Activated CD8-positive, alpha-beta T cell treated with anti-CD3 and anti-CD28 coated beads, Interleukin-2, amount 10 ng/mL, durations not matched to agents 7 days and 5 days (primary cell): ENCODE data around the gene LIPG. TPM values are rescaled to one million over a fixed set of nuclear protein-coding genes. Genes with fewer than 3 reads are reported as not detected.

Source experiments
- ATAC-seq: fragments of 150-1000 bp; cut with Tn5 transposase; one replicate; pipeline ENCODE4 v1.10.0; 2021; ENCODE audit warnings: moderate library complexity
- CTCF ChIA-PET: fragments of 350-600 bp; sonication (Branson Sonifier 250); formaldehyde crosslinking; loops from one replicate; lab custom pipeline; 2021; ENCODE audit warnings: antibody characterized with exemption; lab: Charles Lee
- POLR2A ChIA-PET: fragments of 350-600 bp; sonication (Branson Sonifier 250); formaldehyde crosslinking; loops from one replicate; lab custom pipeline; 2021; ENCODE audit warnings: antibody characterized with exemption; lab: Charles Lee
- DNase-seq: peaks from one replicate; pipeline ENCODE4 v3.0.0-alpha.2; 2020
- H3K27ac Mint-ChIP-seq: one replicate; pipeline ENCODE4 v1.8.0; 2021; ENCODE audit warnings: mild to moderate bottlenecking, mixed read lengths
- H3K27me3 Mint-ChIP-seq: one replicate; pipeline ENCODE4 v1.8.0; 2021; ENCODE audit warnings: low read depth, mixed read lengths
- H3K36me3 Mint-ChIP-seq: one replicate; pipeline ENCODE4 v1.8.0; 2021; ENCODE audit warnings: low read depth, mixed read lengths
- H3K4me1 Mint-ChIP-seq: one replicate; pipeline ENCODE4 v1.8.0; 2021; ENCODE audit warnings: low read depth, mixed read lengths
- H3K4me3 Mint-ChIP-seq: one replicate; pipeline ENCODE4 v1.8.0; 2021; ENCODE audit warnings: mild to moderate bottlenecking, mixed read lengths
- H3K9me3 Mint-ChIP-seq: one replicate; pipeline ENCODE4 v1.8.0; 2022; ENCODE audit warnings: mixed read lengths; ENCODE audit not compliant: insufficient read depth
- total RNA-seq, 2 experiments: library from RNA; stranded (reverse); gene quantifications; one replicate each; pipeline ENCODE4 v1.2.3, GENCODE V29; 2021

LIPG gene
- total RNA-seq, 2 experiments from 2014 or later, result 0.11 TPM; not detected in 1

- ChIA-PET CTCF (interaction anchor here (1.4 kb wide), 1 partner anchor 13 kb away, joined by 3 read pairs; no protein-coding TSS in a partner anchor), POLR2A (no interaction called here)
- Mint-ChIP-seq H3K27ac (no peak overlapping the region), H3K4me3 (no peak overlapping the region), H3K36me3 (no peaks in the 10 kb centered on the region), H3K4me1 (no peaks in the 10 kb centered on the region), H3K9me3 (no peaks in the 10 kb centered on the region), H3K27me3 (peaks cover 12% of the 10 kb centered on the region)
- ATAC-seq (no peak), DNase-seq (no peak)
Observed at GRCh38 chr18:49524349-49524748, 37.5 kb upstream of the LIPG start.

GRCh38 chr18:49524951-49525350, 36.9 kb upstream of the LIPG start:
- Mint-ChIP-seq H3K4me1 (no peaks in the 10 kb centered on the region), H3K27ac (no peak overlapping the region), H3K36me3 (no peaks in the 10 kb centered on the region), H3K9me3 (no peaks in the 10 kb centered on the region), H3K4me3 (no peak overlapping the region), H3K27me3 (peaks cover 14% of the 10 kb centered on the region)
- no peak for DNase-seq
- POLR2A ChIA-PET, result no interaction called here
- no peak for ATAC-seq
- CTCF ChIA-PET, result interaction anchor here (1.4 kb wide), 1 partner anchor 14 kb away, joined by 3 read pairs; no protein-coding TSS in a partner anchor

GRCh38 chr18:49525981-49526380, 35.9 kb upstream of the LIPG start:
- Mint-ChIP-seq H3K4me3 (no peak overlapping the region), H3K9me3 (no peaks in the 10 kb centered on the region), H3K27me3 (peaks cover 14% of the 10 kb centered on the region), H3K27ac (no peak overlapping the region), H3K4me1 (no peaks in the 10 kb centered on the region), H3K36me3 (no peaks in the 10 kb centered on the region)
- CTCF ChIA-PET, result no interaction called here
- POLR2A ChIA-PET, result no interaction called here
- DNase-seq (no peak), ATAC-seq (no peak)

- CTCF ChIA-PET, result interaction anchor here (0.6 kb wide), 1 partner anchor 1184 kb away, joined by 5 read pairs; no protein-coding TSS in a partner anchor
- H3K27ac Mint-ChIP-seq, result no peak overlapping the region
- H3K9me3 Mint-ChIP-seq, result no peaks in the 10 kb centered on the region
- no peaks in the 10 kb centered on the region for H3K4me1 Mint-ChIP-seq
- ATAC-seq (no peak), DNase-seq (no peak)
- no peak overlapping the region for H3K4me3 Mint-ChIP-seq
- POLR2A ChIA-PET, result no interaction called here
- H3K27me3 Mint-ChIP-seq, result peaks cover 18% of the 10 kb centered on the region
- H3K36me3 Mint-ChIP-seq, result no peaks in the 10 kb centered on the region
Observed at GRCh38 chr18:49527631-49528327, 34.1 kb upstream of the LIPG start.

- no peaks in the 10 kb centered on the region for H3K9me3 Mint-ChIP-seq
- no peak for DNase-seq
- ChIA-PET POLR2A (no interaction called here), CTCF (no interaction called here)
- no peaks in the 10 kb centered on the region for H3K36me3 Mint-ChIP-seq
- no peak overlapping the region for H3K4me3 Mint-ChIP-seq
- H3K27ac Mint-ChIP-seq, result no peak overlapping the region
- H3K27me3 Mint-ChIP-seq, result peaks cover 14% of the 10 kb centered on the region
- ATAC-seq, result no peak
- H3K4me1 Mint-ChIP-seq, result no peaks in the 10 kb centered on the region
Observed at GRCh38 chr18:49529596-49529995, 32.3 kb upstream of the LIPG start.

- Mint-ChIP-seq H3K36me3 (no peaks in the 10 kb centered on the region), H3K9me3 (no peaks in the 10 kb centered on the region), H3K27me3 (peaks cover 23% of the 10 kb centered on the region), H3K27ac (no peak overlapping the region), H3K4me1 (no peaks in the 10 kb centered on the region), H3K4me3 (no peak overlapping the region)
- POLR2A ChIA-PET, result no interaction called here
- ATAC-seq (no peak), DNase-seq (no peak)
- CTCF ChIA-PET, result no interaction called here
Observed at GRCh38 chr18:49531678-49532153, 30.1 kb upstream of the LIPG start.

- Mint-ChIP-seq H3K27ac (no peak overlapping the region), H3K4me1 (no peaks in the 10 kb centered on the region), H3K36me3 (no peaks in the 10 kb centered on the region), H3K27me3 (peaks cover 19% of the 10 kb centered on the region), H3K9me3 (no peaks in the 10 kb centered on the region), H3K4me3 (no peak overlapping the region)
- POLR2A ChIA-PET, result no interaction called here
- CTCF ChIA-PET, result no interaction called here
- ATAC-seq (no peak), DNase-seq (no peak)
Observed at GRCh38 chr18:49534846-49535601, 26.8 kb upstream of the LIPG start.

GRCh38 chr18:49537232-49537896, 24.5 kb upstream of the LIPG start:
- no peak overlapping the region for H3K4me3 Mint-ChIP-seq
- ATAC-seq, result no peak
- H3K9me3 Mint-ChIP-seq, result no peaks in the 10 kb centered on the region
- ChIA-PET POLR2A (no interaction called here), CTCF (no interaction called here)
- H3K27ac Mint-ChIP-seq, result no peak overlapping the region
- H3K4me1 Mint-ChIP-seq, result no peaks in the 10 kb centered on the region
- DNase-seq, result no peak
- no peaks in the 10 kb centered on the region for H3K36me3 Mint-ChIP-seq
- H3K27me3 Mint-ChIP-seq, result peaks cover 15% of the 10 kb centered on the region

GRCh38 chr18:49544362-49544761, 17.5 kb upstream of the LIPG start:
- no peak overlapping the region for H3K27ac Mint-ChIP-seq
- no peak overlapping the region for H3K4me3 Mint-ChIP-seq
- no peak for DNase-seq
- H3K36me3 Mint-ChIP-seq, result no peaks in the 10 kb centered on the region
- no peaks in the 10 kb centered on the region for H3K9me3 Mint-ChIP-seq
- ChIA-PET CTCF (no interaction called here), POLR2A (no interaction called here)
- peaks cover 5% of the 10 kb centered on the region for H3K27me3 Mint-ChIP-seq
- no peak for ATAC-seq
- no peaks in the 10 kb centered on the region for H3K4me1 Mint-ChIP-seq

- no peaks in the 10 kb centered on the region for H3K36me3 Mint-ChIP-seq
- ATAC-seq (no peak), DNase-seq (no peak)
- H3K4me3 Mint-ChIP-seq, result no peak overlapping the region
- H3K27ac Mint-ChIP-seq, result no peak overlapping the region
- peaks cover 8% of the 10 kb centered on the region for H3K27me3 Mint-ChIP-seq
- ChIA-PET POLR2A (interaction anchor here (0.7 kb wide), 1 partner anchor 35 kb away, joined by 3 read pairs; no protein-coding TSS in a partner anchor), CTCF (interaction anchor here (0.6 kb wide), 1 partner anchor 10 kb away, joined by 3 read pairs; no protein-coding TSS in a partner anchor)
- H3K4me1 Mint-ChIP-seq, result no peaks in the 10 kb centered on the region
- H3K9me3 Mint-ChIP-seq, result no peaks in the 10 kb centered on the region
Observed at GRCh38 chr18:49546278-49546677, 15.6 kb upstream of the LIPG start.

- DNase-seq, result no peak
- H3K36me3 Mint-ChIP-seq, result no peaks in the 10 kb centered on the region
- H3K9me3 Mint-ChIP-seq, result no peaks in the 10 kb centered on the region
- CTCF ChIA-PET, result no interaction called here
- H3K27me3 Mint-ChIP-seq, result peaks cover 13% of the 10 kb centered on the region
- no peaks in the 10 kb centered on the region for H3K4me1 Mint-ChIP-seq
- POLR2A ChIA-PET, result no interaction called here
- no peak overlapping the region for H3K27ac Mint-ChIP-seq
- no peak overlapping the region for H3K4me3 Mint-ChIP-seq
- ATAC-seq, result no peak
Observed at GRCh38 chr18:49546719-49547273, 15.1 kb upstream of the LIPG start.
